Activated CD8-positive, alpha-beta memory T cell treated with anti-CD3 and anti-CD28 coated beads for 1 hour (primary cell): ENCODE measurements around the gene PRDX2.

Source experiments
- DNase-seq, 2 donors: peaks; one replicate each; pipeline ENCODE4 v3.0.0-alpha.2; 2020; ENCODE audit warnings: low read depth in 1 of 2; ENCODE audit errors: extremely low read depth in 1 of 2

PRDX2 gene

GRCh38 chr19:12783291-12783848 is 18.2 kb downstream of the PRDX2 start:
- no peak for DNase-seq

DNA sequence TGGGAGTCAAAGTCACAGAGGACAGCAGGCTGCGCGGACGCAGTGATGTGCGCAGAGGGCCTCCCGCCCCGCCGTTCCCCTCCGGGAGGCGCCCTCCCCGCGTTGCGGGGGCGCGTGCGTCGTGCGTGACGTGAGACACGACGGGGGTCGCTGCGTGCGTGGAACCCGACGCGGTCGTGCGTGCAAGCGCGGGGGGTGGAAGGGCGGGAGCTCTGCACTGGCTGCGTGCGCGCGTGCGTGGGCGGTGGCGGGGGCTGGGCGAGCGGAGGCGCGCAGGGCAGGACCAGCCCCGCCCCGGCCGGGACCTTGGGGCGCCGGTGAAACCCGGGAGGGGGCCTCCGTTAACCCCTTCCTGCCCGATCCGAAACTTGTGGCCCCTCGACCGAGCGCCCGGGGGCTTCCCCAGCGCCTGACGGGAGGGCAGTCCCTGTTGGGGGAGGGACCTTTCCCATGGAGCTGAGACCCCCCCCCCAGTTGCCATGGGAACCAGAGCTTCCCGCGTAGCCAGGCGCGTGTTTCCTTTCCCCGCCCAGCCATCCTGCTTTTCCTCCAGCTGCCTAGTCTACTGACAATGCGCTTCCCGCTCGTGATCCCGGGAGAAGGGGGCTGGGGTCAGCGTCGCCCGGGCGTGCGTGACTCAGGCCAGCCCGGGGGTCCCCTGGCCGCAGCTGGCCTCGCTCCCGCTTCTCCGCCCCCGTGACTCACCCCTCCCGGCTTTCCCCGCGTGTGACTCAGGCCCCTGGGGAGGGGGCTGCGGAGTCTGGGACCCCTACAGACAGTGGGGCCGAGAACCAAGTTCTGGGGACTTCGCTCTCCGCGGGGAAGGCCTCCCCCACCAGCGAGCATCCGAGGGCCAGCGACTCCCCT is 18.9 kb downstream of the PRDX2 start:
- peak; percentile 84 to 91 for DNase-seq

- DNase-seq, result no peak
These were observed 19.5 kb downstream of the PRDX2 start for GRCh38 chr19:12782174-12782423.

- DNase-seq, result no peak
These were observed 22.2 kb downstream of the PRDX2 start for GRCh38 chr19:12779162-12779993.

DNA sequence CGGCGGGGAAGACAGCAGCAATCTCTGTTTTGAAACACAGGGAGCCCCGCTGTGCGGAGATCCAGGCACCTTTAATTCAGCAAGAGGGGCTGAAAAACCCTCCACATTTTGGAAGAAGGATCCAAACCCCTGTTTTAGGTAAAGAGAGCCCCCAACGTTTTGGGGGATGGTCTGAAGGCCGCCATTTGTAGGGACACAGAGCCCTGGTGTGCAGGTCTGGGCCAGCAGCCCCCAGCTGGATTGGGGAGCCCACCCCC is 22.8 kb downstream of the PRDX2 start:
- DNase-seq, result no peak

- DNase-seq, result no peak
These were observed 23.3 kb downstream of the PRDX2 start for GRCh38 chr19:12778017-12778904.

- peak in 1 of 2 donors; percentile 77 for DNase-seq
These were observed 24.2 kb downstream of the PRDX2 start for GRCh38 chr19:12777217-12778016.

- no peak for DNase-seq
These were observed 26.7 kb downstream of the PRDX2 start, which contains the start of gene HOOK2 for GRCh38 chr19:12774588-12775555. TSS of gene HOOK2 (minus strand) at chr19:12775552. CDS start at chr19:12775449, 103 bp downstream.

- DNase-seq, result no peak
These were observed 28.0 kb downstream of the PRDX2 start for GRCh38 chr19:12773571-12773970.

DNA sequence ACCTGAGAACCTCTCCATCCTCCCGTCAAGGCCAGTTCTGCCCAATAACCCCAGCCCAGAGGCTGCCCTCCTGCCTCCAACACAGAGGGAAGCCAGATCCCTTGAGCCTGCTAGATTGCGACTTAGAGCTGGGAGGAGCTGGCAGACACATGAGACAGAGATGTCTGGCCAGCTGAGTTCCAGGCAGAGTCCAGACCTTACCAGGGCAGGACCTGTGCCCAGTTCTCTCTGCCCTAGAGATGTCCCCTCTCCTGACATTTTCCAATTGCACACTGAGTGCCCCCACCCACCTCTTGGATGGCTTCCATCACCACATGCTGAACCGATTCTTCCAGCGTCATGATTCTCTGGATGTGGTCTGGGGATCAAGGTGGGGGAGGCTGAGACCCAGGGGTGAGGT is 29.3 kb downstream of the PRDX2 start:
- no peak for DNase-seq

DNA sequence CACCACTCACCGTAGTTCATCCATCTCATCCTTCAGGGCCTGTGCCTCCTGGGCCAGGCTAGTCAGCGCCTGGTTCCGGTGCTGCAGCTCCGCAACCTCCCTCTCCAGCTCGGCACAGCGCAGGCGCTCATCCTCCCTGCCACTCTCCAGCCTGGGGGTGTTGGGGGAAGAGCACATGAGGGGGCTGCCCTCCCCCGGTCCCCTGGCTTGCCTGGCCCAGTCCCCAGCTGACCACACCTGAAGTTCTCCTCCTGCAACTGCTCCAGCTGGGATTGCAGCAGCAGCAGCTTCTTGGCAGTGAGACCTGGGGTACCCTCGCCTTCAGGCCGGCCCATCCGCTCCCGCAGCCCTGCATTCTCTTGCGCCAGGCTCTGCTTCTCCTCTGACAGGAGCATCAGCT is 30.7 kb downstream of the PRDX2 start:
- no peak for DNase-seq

DNA sequence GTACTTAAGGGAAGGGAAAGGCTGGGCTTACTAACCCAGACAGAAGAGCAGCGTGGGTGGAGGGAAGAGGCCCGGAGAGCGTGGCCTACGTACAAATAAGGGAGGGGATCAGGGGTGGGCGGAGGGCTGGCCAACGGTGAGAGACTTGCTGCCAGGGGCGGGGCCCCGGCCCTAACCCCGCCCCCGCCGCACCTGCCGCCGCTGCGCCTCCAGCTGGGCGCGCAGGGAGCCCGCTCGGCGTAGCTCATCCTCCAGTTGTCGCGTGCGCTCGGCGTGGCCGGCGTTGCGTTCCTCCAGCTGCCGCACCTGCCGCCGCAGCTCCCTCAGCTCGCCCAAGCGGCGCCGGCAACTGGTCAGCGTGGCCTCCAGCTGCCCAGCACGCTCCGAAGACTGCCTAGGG is 31.9 kb downstream of the PRDX2 start:
- DNase-seq, result no peak

GRCh38 chr19:12767666-12768065 is 33.9 kb downstream of the PRDX2 start:
- DNase-seq, result no peak

DNA sequence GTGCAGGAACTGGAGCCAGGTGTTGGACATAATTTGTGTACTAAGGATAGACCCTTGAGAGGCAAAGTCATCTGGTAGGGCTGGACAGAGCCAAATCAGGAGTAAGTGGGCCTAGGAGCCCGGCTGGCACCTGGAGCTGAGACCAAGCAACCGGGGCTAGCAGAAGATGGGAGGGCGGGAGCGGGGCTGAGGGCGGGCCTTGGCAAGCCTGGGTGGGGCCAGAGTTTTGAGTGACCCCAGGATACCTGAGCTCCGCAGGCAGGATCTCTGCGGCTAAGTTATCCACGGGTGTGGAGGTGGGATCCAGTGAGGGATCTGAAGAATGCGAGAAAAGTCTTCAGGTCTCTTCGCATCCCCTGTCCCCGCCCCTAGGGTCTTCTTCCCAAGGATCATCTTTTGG is 34.5 kb downstream of the PRDX2 start:
- DNase-seq, result no peak

GRCh38 chr19:12766051-12766521 is 35.5 kb downstream of the PRDX2 start:
- peak; percentile 50 to 57 for DNase-seq

DNA sequence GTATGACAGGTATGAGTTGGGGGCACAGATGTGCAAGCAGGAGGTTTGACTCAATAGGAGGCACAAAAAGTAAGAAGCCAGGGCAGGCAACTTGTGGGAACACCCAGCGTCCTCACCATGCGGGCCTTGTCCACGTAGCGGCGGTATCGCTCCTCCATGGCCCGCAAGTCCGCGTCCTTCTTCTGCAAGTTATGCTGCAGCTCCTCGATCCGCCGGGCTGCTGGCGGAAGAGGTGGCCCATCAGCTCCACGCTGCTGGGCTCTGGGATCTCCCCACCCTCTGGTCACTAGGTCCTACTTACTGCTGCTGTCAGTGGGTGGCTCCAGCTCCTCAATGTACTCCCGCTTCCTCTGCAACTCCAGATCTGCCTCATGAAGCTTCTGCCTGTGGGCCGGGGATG is 36.9 kb downstream of the PRDX2 start:
- DNase-seq, result no peak

- no peak for DNase-seq
These were observed 38.5 kb downstream of the PRDX2 start for GRCh38 chr19:12763100-12763499.

DNA sequence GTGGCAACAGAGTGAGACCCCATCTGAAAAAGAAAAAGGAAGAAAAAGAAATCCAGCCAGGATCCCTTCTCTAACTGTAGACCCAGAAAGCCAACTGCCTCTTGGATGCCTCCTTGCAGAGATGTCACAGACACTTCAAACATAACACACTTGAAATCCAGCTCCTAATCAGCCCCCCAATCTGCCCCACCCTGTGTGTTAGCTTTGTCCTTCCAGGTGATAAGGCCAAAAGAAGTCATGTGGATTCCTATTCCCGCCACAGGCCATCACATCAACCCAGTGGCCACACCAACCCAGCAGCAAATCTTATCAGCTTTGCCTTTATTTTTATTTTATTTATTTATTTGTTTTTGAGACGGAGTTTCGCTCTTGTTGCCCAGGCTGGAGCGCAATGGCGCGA is 41.9 kb downstream of the PRDX2 start:
- DNase-seq, result no peak
